ENCODE results near the gene KCNK18.

KCNK18 gene

DNA sequence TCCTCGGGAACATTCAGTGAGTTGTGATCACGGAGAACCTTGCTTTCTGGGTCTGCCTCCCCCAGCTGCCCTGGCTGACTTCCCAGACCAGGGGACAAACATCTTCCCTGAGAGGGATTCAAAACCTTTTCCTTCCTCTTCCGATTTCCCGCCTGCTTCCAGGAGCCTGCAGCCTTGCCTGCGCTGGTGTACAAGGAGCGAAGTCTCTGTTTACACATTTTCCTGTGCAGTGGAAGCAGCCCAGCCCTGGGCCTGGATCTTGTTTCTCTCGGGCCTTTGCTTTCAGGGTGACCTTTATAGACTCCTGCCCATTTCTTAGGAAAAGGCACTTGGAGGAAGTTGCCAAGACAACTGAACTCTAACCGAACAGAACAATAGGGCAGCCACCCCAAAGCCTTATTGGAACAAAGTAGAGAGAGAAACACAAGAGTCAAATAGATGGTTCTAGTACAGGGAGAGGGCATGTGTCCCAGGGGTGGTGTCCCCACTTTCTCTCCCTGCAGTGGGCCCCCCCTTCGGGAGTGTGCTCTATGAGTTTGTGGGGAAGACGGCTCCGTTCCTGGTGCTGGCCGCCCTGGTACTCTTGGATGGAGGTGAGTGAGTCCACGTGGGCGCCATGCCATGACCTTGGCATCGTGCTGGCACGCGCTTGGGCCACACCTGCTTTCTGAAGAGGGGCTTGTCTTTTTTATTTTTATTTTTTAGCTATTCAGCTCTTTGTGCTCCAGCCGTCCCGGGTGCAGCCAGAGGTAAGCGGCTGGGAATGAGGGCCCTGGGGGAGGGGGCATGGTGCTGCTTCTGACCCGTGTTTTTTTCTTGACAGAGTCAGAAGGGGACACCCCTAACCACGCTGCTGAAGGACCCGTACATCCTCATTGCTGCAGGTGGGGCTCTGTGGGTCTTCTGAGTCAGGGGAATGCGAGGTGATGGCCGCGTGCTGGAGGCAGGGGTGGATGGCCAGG, 57.8 kb downstream of the KCNK18 start:
- no peak for DNase-seq

DNA sequence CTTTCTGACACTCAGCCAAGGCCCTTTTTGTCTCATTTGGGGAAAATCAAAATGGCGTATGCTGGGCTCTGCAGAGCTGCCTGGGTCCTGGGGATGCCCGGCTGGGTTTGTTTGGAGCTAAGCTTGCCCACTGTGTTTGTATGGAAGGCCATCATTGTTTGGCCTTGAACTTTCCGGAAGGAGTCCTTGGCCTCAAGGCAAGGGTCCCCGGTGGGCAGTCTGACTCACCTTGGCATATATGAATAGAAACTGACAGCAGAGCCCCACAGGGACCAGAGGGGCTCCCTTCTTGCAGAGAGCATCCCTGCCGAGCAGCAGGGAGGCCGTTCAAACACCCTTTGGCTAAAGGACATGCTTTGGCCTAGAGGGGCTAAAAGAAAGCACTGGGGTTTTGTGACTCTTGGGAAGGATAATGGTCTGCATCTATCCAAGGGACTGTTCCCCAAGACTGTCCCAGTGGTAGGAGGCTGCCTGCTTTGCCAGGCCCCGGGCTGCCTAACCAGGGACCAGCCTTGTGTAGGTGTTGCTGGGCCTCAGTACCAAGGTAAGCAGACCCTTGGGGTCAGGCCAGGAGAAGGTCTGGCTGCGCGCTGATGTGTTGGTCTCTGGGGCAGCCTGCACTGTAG, 58.7 kb downstream of the KCNK18 start:
- no peak for DNase-seq

DNA sequence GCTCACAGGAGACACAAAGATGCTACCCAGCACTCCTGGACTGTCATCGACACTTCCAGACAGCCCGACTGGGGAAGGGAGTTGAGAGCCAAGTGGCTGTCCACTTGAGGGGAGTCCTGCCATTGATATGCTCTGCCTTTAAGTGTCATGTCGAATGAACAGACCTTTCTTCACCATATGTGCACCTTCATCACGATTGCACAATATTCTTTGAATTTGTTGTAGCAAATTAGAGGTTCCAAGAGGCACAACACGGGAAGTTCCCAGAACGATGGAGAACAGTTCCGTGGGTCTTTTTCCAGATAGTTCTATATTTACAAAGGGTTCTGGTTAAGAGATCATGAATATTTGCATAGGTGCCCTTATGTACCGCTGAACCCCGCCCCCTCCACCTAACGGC, 59.6 kb downstream of the KCNK18 start:
- no peak for DNase-seq

DNA sequence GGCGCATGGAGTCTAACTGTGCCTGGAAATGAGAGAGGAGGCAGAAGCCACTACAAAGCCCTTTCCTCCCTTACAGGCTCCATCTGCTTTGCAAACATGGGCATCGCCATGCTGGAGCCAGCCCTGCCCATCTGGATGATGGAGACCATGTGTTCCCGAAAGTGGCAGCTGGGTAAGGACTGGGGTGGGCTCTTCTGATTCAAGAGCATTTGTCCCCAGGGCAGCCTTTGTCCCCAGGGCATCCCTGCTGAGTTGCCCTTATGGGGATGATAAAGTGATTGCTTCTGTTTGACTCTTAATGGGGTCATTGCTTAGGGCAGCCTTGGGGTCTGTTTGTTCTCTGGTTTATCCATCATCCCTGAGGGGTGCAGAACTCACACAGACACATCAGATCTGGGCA, 60.4 kb downstream of the KCNK18 start:
- DNase-seq, result no peak

DNA sequence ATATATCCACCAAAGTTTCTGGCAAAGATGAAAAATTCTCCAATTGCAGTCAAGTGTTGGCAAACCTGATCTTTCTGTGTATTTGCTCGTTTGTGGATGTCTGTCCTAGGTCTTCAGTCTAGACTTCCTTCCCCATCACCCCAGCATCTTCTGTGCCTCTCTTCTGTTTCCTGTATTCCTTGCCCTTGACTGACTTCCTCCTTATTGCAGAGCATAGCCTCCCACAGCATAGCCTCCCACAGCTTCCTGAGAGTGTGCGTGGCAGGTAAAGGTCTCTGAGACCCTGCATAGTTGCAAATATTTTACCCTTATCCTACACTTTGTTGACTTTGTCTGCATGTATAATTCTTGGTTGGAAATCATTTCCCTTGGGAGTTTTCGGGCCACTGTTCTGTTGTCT, 62.0 kb downstream of the KCNK18 start:
- DNase-seq, result no peak
